Loucy (cell line): ENCODE measurements around the gene NDST1.

Experiments used
- EZH2phosphoT487 ChIP-seq: fragments of 200-600 bp; IDR thresholded peaks from 2 replicates; pipeline ENCODE4 v1.6.1; 2018; ENCODE audit warnings: antibody characterized with exemption, mild to moderate bottlenecking, moderate library complexity, borderline replicate concordance
- TF ChIP-seq, protein P1 (sequence below): fragments of 200-600 bp; sonication (generic); conservative IDR thresholded peaks from 2 replicates; pipeline ENCODE4 v1.5.1; 2014; ENCODE audit warnings: mild to moderate bottlenecking, antibody characterized with exemption, low read length

- TF ChIP-seq, protein P1, sequence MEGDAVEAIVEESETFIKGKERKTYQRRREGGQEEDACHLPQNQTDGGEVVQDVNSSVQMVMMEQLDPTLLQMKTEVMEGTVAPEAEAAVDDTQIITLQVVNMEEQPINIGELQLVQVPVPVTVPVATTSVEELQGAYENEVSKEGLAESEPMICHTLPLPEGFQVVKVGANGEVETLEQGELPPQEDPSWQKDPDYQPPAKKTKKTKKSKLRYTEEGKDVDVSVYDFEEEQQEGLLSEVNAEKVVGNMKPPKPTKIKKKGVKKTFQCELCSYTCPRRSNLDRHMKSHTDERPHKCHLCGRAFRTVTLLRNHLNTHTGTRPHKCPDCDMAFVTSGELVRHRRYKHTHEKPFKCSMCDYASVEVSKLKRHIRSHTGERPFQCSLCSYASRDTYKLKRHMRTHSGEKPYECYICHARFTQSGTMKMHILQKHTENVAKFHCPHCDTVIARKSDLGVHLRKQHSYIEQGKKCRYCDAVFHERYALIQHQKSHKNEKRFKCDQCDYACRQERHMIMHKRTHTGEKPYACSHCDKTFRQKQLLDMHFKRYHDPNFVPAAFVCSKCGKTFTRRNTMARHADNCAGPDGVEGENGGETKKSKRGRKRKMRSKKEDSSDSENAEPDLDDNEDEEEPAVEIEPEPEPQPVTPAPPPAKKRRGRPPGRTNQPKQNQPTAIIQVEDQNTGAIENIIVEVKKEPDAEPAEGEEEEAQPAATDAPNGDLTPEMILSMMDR, result no peak
- TF ChIP-seq EZH2phosphoT487, result no peak
Measured at GRCh38 chr5:150497989-150498317, 10.0 kb upstream of the NDST1 start.
